ENCODE data around the gene CDK13.

- TF ChIP-seq CTCF (IDR thresholded peaks at IDR 0.05) = no peak
- TF ChIP-seq POLR2A (IDR thresholded peaks at IDR 0.05) = no peak
Observed at GRCh38 chr7:40073239-40073638, 123.2 kb downstream of the CDK13 start.

Measured in right lobe of liver (tissue), 4 donors.